Mucosa of rectum (tissue), 2 donors: ENCODE data around the gene DCAF5.

Experiments
- H3K27ac ChIP-seq, 2 donors: one replicate each; pipeline ENCODE4 v1.7.0; 2013; ENCODE audit warnings: inconsistent platforms in 2 of 2, low read depth in 2 of 2, low read length in 2 of 2
- H3K27me3 ChIP-seq, 2 donors: one replicate each; pipeline ENCODE4 v1.7.0; 2013; ENCODE audit warnings: low read length in 2 of 2; ENCODE audit not compliant: control insufficient read depth in 2 of 2, insufficient read depth in 2 of 2
- H3K36me3 ChIP-seq, 2 donors: one replicate each; pipeline ENCODE4 v1.7.0; 2013; ENCODE audit warnings: low read length in 2 of 2; ENCODE audit not compliant: control insufficient read depth in 2 of 2, insufficient read depth in 2 of 2
- H3K4me1 ChIP-seq, 2 donors: one replicate each; pipeline ENCODE4 v1.7.0; 2013; ENCODE audit warnings: low read length in 2 of 2, mild to moderate bottlenecking in 1 of 2; ENCODE audit not compliant: control insufficient read depth in 2 of 2, insufficient read depth in 2 of 2
- H3K4me3 ChIP-seq, 2 donors: one replicate each; pipeline ENCODE4 v1.7.0; 2013; ENCODE audit warnings: low read length in 2 of 2
- H3K9ac ChIP-seq, 2 donors: one replicate each; pipeline ENCODE4 v1.7.0; 2013; ENCODE audit warnings: low read length in 2 of 2, low read depth in 1 of 2, mild to moderate bottlenecking in 1 of 2
- H3K9me3 ChIP-seq, 2 donors: one replicate each; pipeline ENCODE4 v1.7.0; 2013; ENCODE audit warnings: low read length in 2 of 2; ENCODE audit not compliant: control insufficient read depth in 2 of 2
- donor health status: healthy.
- donor health status: Normal muscosa, but diverticular disease.

Gene DCAF5

DNA sequence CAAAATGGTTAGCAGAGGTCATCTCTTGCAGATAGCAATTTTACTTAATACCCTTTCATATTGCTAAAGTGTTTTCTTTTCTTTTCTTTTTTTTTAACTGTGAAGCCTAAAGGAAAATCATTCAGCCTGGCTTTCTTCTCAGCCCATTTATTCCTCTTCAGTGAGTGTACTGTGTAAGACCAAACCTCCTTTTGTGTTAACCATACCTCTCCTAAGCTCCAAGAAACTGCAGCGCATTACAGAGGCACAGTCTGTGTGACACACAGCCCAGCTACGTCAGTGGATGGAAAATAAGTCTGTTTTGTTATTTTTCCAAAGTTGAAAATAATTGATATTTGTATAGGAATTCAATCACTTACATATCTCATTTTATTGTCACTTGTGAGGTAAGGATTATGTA is 21.7 kb downstream of the DCAF5 start:
- Histone ChIP-seq H3K9ac (no peak overlapping the region), H3K27ac (no peak overlapping the region), H3K4me3 (no peak overlapping the region), H3K9me3 (no peaks in the 10 kb centered on the region), H3K27me3 (no peaks in the 10 kb centered on the region), H3K4me1 (peaks cover 0 to 4% of the 10 kb centered on the region in 2 donors), H3K36me3 (no peaks in the 10 kb centered on the region)

DNA sequence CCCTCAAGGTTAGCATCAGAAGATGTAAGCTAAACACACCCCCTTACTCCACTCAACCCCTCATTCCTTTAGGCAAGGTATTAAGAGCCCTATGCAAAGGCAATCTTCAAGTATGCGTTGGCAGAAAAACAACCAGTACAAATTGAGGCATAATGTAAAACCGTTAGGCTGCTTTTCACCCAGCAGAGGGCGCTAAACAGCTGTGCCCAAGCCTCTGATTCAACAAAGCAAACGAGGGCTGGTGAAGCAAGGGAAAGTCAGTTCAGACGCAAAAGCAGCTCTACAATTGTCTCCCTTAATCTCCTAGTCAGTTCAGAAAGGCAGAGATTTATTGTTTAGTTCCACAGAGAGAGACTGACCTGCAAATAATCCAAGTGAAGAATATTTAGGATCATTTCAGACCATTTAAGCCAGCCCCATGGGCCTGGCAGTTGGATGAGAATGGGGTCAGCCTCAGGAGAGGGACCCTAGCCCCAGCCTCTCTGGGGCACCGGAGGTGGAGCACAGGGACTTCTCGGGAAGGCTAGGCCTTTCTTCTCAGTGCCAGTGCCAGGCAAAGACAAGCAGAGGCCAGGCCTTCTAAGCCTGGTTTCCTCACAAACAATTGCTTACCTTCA is 23.5 kb downstream of the DCAF5 start:
- no peak overlapping the region for H3K27ac ChIP-seq
- no peaks in the 10 kb centered on the region for H3K9me3 ChIP-seq
- H3K4me1 ChIP-seq = peaks cover 0 to 4% of the 10 kb centered on the region in 2 donors
- no peaks in the 10 kb centered on the region for H3K27me3 ChIP-seq
- peak overlapping the region in 1 of 2 donors; percentile 42 for H3K9ac ChIP-seq
- H3K4me3 ChIP-seq = no peak overlapping the region
- H3K36me3 ChIP-seq = no peaks in the 10 kb centered on the region

DNA sequence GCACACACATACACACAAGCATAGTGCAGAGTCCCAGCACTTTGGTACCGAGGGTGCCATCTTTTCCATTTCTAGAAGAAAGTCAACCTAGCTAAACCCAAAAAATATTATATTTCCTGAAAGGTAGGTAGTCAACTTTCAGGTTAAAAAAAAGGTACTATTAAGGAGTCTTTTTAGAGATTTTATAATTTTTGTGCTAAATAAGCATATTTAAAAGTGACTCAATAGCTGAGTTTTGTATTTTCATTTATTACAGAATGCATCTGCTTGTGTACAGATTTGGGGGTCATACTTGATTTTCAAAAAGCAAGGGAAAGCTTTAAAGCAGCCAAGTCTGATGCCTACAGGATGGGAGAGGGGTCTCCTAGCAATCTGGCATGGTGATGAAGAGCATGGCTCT is 34.6 kb downstream of the DCAF5 start:
- Histone ChIP-seq H3K9ac (no peak overlapping the region), H3K9me3 (no peaks in the 10 kb centered on the region), H3K27me3 (no peaks in the 10 kb centered on the region), H3K4me3 (no peak overlapping the region), H3K27ac (no peak overlapping the region), H3K36me3 (peaks cover 29 to 54% of the 10 kb centered on the region in 2 donors), H3K4me1 (peaks cover 0 to 3% of the 10 kb centered on the region in 2 donors)

DNA sequence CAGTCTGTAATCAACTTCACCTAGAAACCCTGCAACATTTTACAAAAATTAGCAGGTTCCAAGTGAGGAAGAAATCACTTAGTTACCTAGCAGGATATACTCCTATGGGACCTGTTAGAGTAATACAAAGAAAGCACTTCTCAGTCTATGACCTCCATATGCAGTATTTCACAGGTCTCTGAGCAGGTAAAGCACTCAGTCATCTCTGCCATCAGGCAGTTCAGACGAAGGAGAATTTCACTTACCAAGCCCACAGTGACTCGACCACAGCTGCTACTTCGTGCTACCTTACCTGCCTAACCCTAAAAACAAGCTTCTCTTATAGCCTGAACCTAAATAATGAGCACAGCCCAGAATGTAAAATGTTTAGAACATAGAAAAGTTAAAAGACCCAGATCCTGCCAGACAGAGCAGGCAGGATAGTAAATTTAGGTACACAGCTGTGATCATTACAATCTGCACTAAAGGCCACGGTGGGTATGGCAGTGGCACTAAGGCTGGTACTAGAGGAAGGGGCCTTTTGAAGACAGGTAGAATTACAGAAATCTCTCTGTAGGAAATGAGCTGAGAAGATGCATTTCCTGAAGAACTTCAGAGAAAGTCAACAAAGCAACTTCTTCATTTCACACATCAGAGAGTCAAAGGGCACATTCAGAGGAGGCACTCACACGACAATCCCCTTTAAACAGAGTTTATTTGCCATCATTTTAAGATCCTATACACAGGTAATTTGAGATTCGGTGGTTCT is 35.7 kb downstream of the DCAF5 start:
- Histone ChIP-seq H3K36me3 (peaks cover 29 to 54% of the 10 kb centered on the region in 2 donors), H3K4me1 (peaks cover 0 to 3% of the 10 kb centered on the region in 2 donors), H3K27me3 (no peaks in the 10 kb centered on the region), H3K9me3 (no peaks in the 10 kb centered on the region), H3K9ac (no peak overlapping the region), H3K27ac (no peak overlapping the region), H3K4me3 (no peak overlapping the region)

DNA sequence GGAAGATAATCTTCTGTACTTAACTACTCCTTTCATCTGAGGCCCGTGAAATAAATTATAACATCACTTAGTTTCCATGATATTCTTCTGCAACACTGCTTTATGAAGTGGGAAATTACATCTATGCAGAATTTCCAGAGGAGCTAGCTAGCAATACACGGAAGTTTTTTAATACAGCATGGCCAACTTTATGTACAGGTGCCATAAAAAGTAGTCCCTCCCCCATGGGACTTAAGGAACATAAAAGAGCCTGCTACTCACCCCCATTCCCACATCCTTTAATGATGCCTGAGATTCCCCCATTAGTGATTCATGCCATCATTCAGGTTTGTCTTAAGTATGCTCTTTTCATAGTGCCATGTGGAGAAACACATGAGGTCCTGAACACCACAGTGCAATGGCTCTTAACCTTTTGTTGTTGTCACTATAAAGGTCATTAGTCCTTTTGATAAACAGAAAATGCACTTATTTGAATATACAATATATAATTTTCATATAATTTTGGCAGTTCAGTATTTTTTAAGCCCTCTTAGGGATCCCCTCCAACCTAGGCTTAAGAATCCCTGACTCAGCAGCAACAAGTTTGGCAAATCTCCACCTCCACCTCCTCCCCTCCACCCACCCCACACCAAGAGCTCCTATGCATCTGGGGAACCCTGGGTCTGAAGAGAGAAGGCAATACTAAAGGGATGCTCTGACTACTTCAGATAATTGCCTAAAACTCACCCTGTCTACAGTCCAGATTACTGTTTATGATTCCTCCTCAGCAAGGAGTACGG is 37.3 kb downstream of the DCAF5 start:
- H3K9ac ChIP-seq = no peak overlapping the region
- H3K36me3 ChIP-seq = peaks cover 32 to 61% of the 10 kb centered on the region in 2 donors
- no peaks in the 10 kb centered on the region for H3K9me3 ChIP-seq
- peaks cover 0 to 3% of the 10 kb centered on the region in 2 donors for H3K4me1 ChIP-seq
- H3K27me3 ChIP-seq = no peaks in the 10 kb centered on the region
- no peak overlapping the region for H3K27ac ChIP-seq
- no peak overlapping the region for H3K4me3 ChIP-seq

DNA sequence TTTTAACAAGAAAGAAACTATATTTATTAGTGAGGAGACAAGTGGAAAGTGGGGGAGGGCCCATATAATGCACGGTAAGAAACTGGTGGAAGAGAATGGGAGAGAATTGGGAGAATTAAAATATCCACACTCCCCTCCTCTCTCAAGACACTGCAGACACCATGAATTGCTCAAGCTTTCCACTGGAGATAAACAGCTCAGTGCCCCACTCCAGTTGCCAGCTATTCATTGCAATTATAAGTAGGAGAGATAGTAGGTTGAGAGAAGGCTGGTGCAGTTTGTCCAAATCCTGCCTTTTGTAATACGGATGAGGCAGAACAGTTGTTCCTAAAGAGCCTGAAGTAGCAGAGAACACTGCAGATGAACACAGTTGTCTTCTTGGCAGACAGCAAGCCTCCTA is 38.2 kb downstream of the DCAF5 start:
- H3K4me3 ChIP-seq = no peak overlapping the region
- peaks cover 34 to 60% of the 10 kb centered on the region in 2 donors for H3K36me3 ChIP-seq
- H3K4me1 ChIP-seq = peaks cover 0 to 3% of the 10 kb centered on the region in 2 donors

DNA sequence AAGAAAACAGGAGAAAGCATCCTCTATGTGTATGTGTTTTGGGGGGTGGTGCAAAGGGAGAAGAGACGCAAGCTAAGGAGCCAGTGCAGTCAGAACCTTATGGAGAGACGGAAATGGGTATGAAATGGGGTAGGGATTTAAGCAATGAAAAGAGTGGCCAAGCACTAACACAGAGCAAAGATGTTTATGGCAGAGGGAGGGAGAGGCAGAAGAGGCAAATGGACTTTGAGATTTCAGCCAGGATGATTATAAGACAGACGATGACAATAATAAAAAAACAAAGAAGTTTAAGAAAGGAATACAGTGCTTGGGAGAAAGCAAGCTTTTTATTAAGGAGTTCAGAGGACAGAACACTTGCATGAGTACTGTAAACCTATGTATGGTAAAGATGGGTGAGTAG is 44.6 kb downstream of the DCAF5 start:
- Histone ChIP-seq H3K36me3 (peaks cover 13 to 22% of the 10 kb centered on the region in 2 donors), H3K4me3 (no peak overlapping the region), H3K27me3 (no peaks in the 10 kb centered on the region), H3K4me1 (peaks cover 0 to 3% of the 10 kb centered on the region in 2 donors), H3K9me3 (no peaks in the 10 kb centered on the region), H3K27ac (no peak overlapping the region), H3K9ac (no peak overlapping the region)

More for the DNA sequence above, 38.2 kb downstream of the DCAF5 start:
- H3K9ac ChIP-seq = no peak overlapping the region
- no peaks in the 10 kb centered on the region for H3K9me3 ChIP-seq
- H3K27me3 ChIP-seq = no peaks in the 10 kb centered on the region
- no peak overlapping the region for H3K27ac ChIP-seq

DNA sequence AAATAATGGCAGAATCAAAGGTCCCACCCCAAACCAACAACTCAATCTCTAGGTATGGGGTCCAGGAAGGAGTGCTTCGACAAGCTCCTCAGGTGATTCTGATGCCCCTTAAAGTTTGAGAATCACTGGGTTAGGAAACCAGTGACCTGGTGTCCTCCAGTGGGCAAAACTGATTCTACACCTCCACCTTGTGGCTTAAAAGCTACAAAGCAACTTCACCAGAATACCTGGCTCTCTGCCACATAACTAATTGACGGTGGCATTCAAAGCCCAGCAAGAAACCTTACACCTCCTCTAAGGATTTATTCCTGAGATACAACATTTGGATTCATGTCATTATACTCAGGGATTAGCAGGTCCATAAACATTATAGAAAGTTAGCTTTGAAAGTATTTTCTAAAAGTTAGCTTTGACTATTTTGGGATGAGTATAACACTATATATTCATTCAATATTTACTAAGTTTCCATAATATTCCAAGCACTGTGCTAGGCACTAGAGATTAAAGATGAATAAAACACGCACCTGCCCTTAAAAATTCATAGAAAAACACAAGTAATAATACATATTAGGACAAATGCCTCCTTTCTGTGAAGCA is 45.4 kb downstream of the DCAF5 start:
- H3K9me3 ChIP-seq = no peaks in the 10 kb centered on the region
- H3K9ac ChIP-seq = no peak overlapping the region
- H3K36me3 ChIP-seq = peaks cover 13 to 28% of the 10 kb centered on the region in 2 donors
- H3K27me3 ChIP-seq = no peaks in the 10 kb centered on the region
- peaks cover 0 to 3% of the 10 kb centered on the region in 2 donors for H3K4me1 ChIP-seq
- H3K27ac ChIP-seq = no peak overlapping the region
- no peak overlapping the region for H3K4me3 ChIP-seq

DNA sequence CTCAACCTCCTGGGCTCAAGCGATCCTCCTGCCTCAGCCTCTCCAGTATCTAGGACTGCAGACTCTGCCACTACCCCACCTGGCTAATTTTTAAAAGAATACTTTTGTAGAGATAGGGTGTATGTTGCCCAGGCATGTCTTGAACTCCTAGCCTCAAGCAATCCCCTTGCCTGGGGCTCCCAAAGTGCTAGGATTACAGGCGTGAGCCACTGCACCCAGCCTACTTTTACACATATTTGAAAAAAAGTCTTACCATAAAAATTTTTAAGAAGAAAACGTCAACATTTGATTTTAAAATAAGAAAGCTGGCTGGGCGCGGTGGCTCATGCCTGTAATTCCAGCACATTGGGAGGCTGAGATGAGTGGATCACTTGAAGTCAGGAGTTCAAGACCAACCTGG is 46.5 kb downstream of the DCAF5 start:
- H3K36me3 ChIP-seq = peaks cover 10 to 24% of the 10 kb centered on the region in 2 donors
- no peaks in the 10 kb centered on the region for H3K27me3 ChIP-seq
- no peak overlapping the region for H3K27ac ChIP-seq
- peaks cover 0 to 3% of the 10 kb centered on the region in 2 donors for H3K4me1 ChIP-seq
- H3K4me3 ChIP-seq = no peak overlapping the region
- H3K9me3 ChIP-seq = no peaks in the 10 kb centered on the region
- no peak overlapping the region for H3K9ac ChIP-seq
